ENCODE data around the gene TTC7B.

- no peak for TF ChIP-seq CTCF (IDR thresholded peaks at IDR 0.05)
- TF ChIP-seq POLR2A (IDR thresholded peaks at IDR 0.05) = no peak
Measured at GRCh38 chr14:90571149-90571947, 244.9 kb downstream of the TTC7B start.

Measured in prostate gland (tissue), 2 donors.